H1 (cell line): Measurements from ENCODE around the gene FAM221B. TPM values are rescaled to one million over a fixed set of nuclear protein-coding genes. Genes with fewer than 3 reads are reported as not detected.

ENCODE experiments used
- BACH1 ChIP-seq: IDR thresholded peaks from 2 replicates; pipeline ENCODE4 v1.6.1; 2012; ENCODE audit warnings: low read length, improper control_type of control experiment
- BRCA1 ChIP-seq: IDR thresholded peaks from 2 replicates; pipeline ENCODE4 v1.6.1; 2012; ENCODE audit warnings: low read depth, low read length, improper control_type of control experiment
- CHD1 ChIP-seq: IDR thresholded peaks from 2 replicates; pipeline ENCODE4 v1.6.1; 2012; ENCODE audit warnings: low read depth, low read length, improper control_type of control experiment
- CHD2 ChIP-seq: IDR thresholded peaks from 2 replicates; pipeline ENCODE4 v1.6.1; 2012; ENCODE audit warnings: low read length, improper control_type of control experiment
- CREB1 ChIP-seq: IDR thresholded peaks from 2 replicates; pipeline ENCODE4 v1.6.1; 2012; ENCODE audit warnings: inconsistent platforms
- CTBP2 ChIP-seq: IDR thresholded peaks from 2 replicates; pipeline ENCODE4 v1.7.0; 2011; ENCODE audit warnings: borderline replicate concordance, mild to moderate bottlenecking, moderate library complexity, mixed read lengths, low read length; ENCODE audit not compliant: insufficient read depth, insufficient read length
- E2F6 ChIP-seq: IDR thresholded peaks from 2 replicates; pipeline ENCODE4 v1.6.1; 2012; ENCODE audit warnings: inconsistent platforms
- EGR1 ChIP-seq: IDR thresholded peaks from 2 replicates; pipeline ENCODE4 v1.6.1; 2011; ENCODE audit warnings: low read depth, low read length, borderline replicate concordance
- EP300 ChIP-seq, 2 experiments: IDR thresholded peaks; 1 replicate in 1 of 2; 2 replicates in 1 of 2; pipeline ENCODE4 v1.6.1; 2011 to 2012; ENCODE audit warnings: low read depth in 2 of 2, low read length in 2 of 2, mild to moderate bottlenecking in 2 of 2, borderline replicate concordance in 1 of 2, inconsistent platforms in 1 of 2, moderate library complexity in 1 of 2
- HDAC6 ChIP-seq: IDR thresholded peaks from one replicate; pipeline ENCODE4 v1.7.1; 2012; ENCODE audit warnings: low read depth, mild to moderate bottlenecking, inconsistent platforms, low read length, moderate library complexity
- KDM1A ChIP-seq: fragments of 200-600, 300-600 bp; sonication (generic); IDR thresholded peaks from 2 replicates; pipeline ENCODE4 v1.7.1; 2016; ENCODE audit warnings: mild to moderate bottlenecking, low read length, borderline replicate concordance
- KDM4A ChIP-seq: IDR thresholded peaks from one replicate; pipeline ENCODE4 v1.7.1; 2012; ENCODE audit warnings: low read depth, mild to moderate bottlenecking, moderate library complexity, low read length, inconsistent platforms; ENCODE audit not compliant: severe bottlenecking
- KDM5A ChIP-seq: fragments of 200-600 bp; IDR thresholded peaks from 2 replicates; pipeline ENCODE4 v1.7.1; 2012; ENCODE audit warnings: mild to moderate bottlenecking, low read length, inconsistent platforms, mixed read lengths
- NRF1 ChIP-seq: IDR thresholded peaks from 2 replicates; pipeline ENCODE4 v1.6.1; 2011; ENCODE audit warnings: mild to moderate bottlenecking, low read depth, low read length, improper control_type of control experiment
- POLR2AphosphoS5 ChIP-seq: IDR thresholded peaks from 2 replicates; pipeline ENCODE4 v1.6.1; 2011; ENCODE audit warnings: low read depth, low read length
- POU5F1 ChIP-seq: IDR thresholded peaks from 2 replicates; pipeline ENCODE4 v1.6.1; 2011; ENCODE audit warnings: low read depth, mild to moderate bottlenecking, low read length, moderate library complexity
- SIN3A ChIP-seq, 2 experiments: IDR thresholded peaks in 1 of 2; conservative IDR thresholded peaks in 1 of 2; 2 replicates each; pipeline ENCODE4 v1.6.1; 2011 to 2012; ENCODE audit warnings: low read length in 2 of 2, improper control_type of control experiment in 1 of 2, low read depth in 1 of 2, mild to moderate bottlenecking in 1 of 2
- SP1 ChIP-seq: IDR thresholded peaks from 2 replicates; pipeline ENCODE4 v1.6.1; 2011; ENCODE audit warnings: low read depth, low read length
- SRF ChIP-seq: IDR thresholded peaks from 2 replicates; pipeline ENCODE4 v1.6.1; 2011; ENCODE audit warnings: mild to moderate bottlenecking, low read depth, low read length, moderate library complexity
- TBP ChIP-seq: IDR thresholded peaks from 2 replicates; pipeline ENCODE4 v1.6.1; 2011; ENCODE audit warnings: low read depth, low read length, improper control_type of control experiment
- USF2 ChIP-seq: IDR thresholded peaks from 2 replicates; pipeline ENCODE4 v1.6.1; 2011; ENCODE audit warnings: low read length, improper control_type of control experiment
- ZNF274 ChIP-seq: IDR thresholded peaks from 2 replicates; pipeline ENCODE4 v1.7.0; 2012; ENCODE audit warnings: low read length, borderline replicate concordance; ENCODE audit errors: extremely low read depth
- polyA plus RNA-seq, 7 experiments: library from polyadenylated mRNA; depleted of rRNA in 3 of 7; stranded (reverse) in 5 of 7; unstranded in 2 of 7; fragments of >200 nt in 5 of 7; fragments of 200-250 nt in 2 of 7; gene quantifications; 1 replicate in 5 of 7; 2 replicates in 1 of 7; 4 replicates in 1 of 7; pipeline versions ENCODE4 v1.2.1 to v1.2.3, GENCODE V29; 2011 to 2013; ENCODE audit warnings: missing spikeins in 2 of 7, mixed read lengths in 2 of 7
- total RNA-seq: library from RNA; stranded (reverse); fragmentation: NEBNext Ultra II Directional; extraction: Animal tissue kit (Norgen Biotek cat#: 25700); gene quantifications from 2 replicates; pipeline ENCODE4 v1.2.1, GENCODE V29; 2021

FAM221B gene
- total and polyA plus RNA-seq, 2 of the 8 experiments (the other 6 are each of a cell fraction or from before 2014, with no cell fraction given) = not detected

- peak; percentile 30; the same call in 1 of the 2 replicates for TF ChIP-seq CREB1
- TF ChIP-seq ZNF274 = no peak
- TF ChIP-seq KDM5A = no peak
- no peak for TF ChIP-seq KDM1A
- TF ChIP-seq KDM4A = peak; percentile 76
- TF ChIP-seq CHD2 = no peak
- no peak for TF ChIP-seq NRF1
- no peak for TF ChIP-seq SP1
- no peak for TF ChIP-seq E2F6
- no peak for TF ChIP-seq HDAC6
- no peak; the same call in none of the 2 replicates for TF ChIP-seq POLR2AphosphoS5
- TF ChIP-seq CHD1 = no peak
- TF ChIP-seq POU5F1 = no peak
- TF ChIP-seq BACH1 = no peak
- TF ChIP-seq SRF = no peak
- TF ChIP-seq BRCA1 = no peak
- TF ChIP-seq CTBP2 = no peak
- 0 out of 4 replicates have a peak, but pooled peaks have one; percentile 15 to 23 for TF ChIP-seq SIN3A (conservative IDR thresholded peaks at IDR 0.05 in 1 of 2, IDR thresholded peaks at IDR 0.05 in 1 of 2; ENCODE audit: low read depth in 1 of 2, low read length in 2 of 2)
- TF ChIP-seq USF2 = no peak
- no peak for TF ChIP-seq EP300 (IDR thresholded peaks at IDR 0.05; ENCODE audit: borderline replicate concordance in 1 of 2, low read depth in 2 of 2, low read length in 2 of 2)
- peak; percentile 63; the same call in 1 of the 2 replicates for TF ChIP-seq EGR1
- TF ChIP-seq TBP = peak; percentile 56; the same call in 1 of the 2 replicates
Measured at GRCh38 chr9:35845824-35846771, 17.6 kb upstream of the FAM221B start (continued).
